A673 (cell line): Measurements from ENCODE around the gene CERS2. TPM values are rescaled to one million over a fixed set of nuclear protein-coding genes. Genes with fewer than 3 reads are reported as not detected.

Source experiments
- BruUV-seq: library from RNA; stranded (reverse); fragments of 400-500 nt; replicated peaks from 2 replicates; lab custom pipeline; 2021; lab: Mats Ljungman, UMichigan
- CTCF ChIA-PET: fragments of 300-600 bp; sonication (Branson Sonifier 250); formaldehyde crosslinking; loops from one replicate; lab custom pipeline; 2022; ENCODE audit warnings: antibody characterized with exemption; lab: Charles Lee
- POLR2A ChIA-PET: fragments of 300-600 bp; sonication (Branson Sonifier 250); formaldehyde crosslinking; loops from one replicate; lab custom pipeline; 2022; ENCODE audit warnings: antibody characterized with exemption; ENCODE audit not compliant: low non-redundant PET; lab: Charles Lee
- DNase-seq: peaks from one replicate; pipeline ENCODE4 v3.0.0-alpha.2; 2015; ENCODE audit warnings: low spot score
- H3K27ac ChIP-seq: fragments of 200-600 bp; sonication (generic); 2 replicates; pipeline ENCODE4 v1.5.1; 2016; ENCODE audit warnings: mixed run types, low read depth, mild to moderate bottlenecking, mixed read lengths, antibody characterized with exemption, low read length; ENCODE audit not compliant: poor library complexity, severe bottlenecking
- H3K27me3 ChIP-seq: fragments of 200-600 bp; sonication (generic); replicated peaks from 2 replicates; pipeline ENCODE4 v1.6.1; 2017; ENCODE audit warnings: mixed run types, low read depth, mild to moderate bottlenecking, mixed read lengths, antibody characterized with exemption, low read length; ENCODE audit not compliant: insufficient read depth, poor library complexity
- H3K36me3 ChIP-seq: fragments of 200-600 bp; sonication (generic); 2 replicates; pipeline ENCODE4 v1.6.1; 2016; ENCODE audit warnings: mixed run types, mild to moderate bottlenecking, mixed read lengths, antibody characterized with exemption, low read length; ENCODE audit not compliant: insufficient read depth, poor library complexity, severe bottlenecking
- H3K4me1 ChIP-seq: fragments of 200-600 bp; sonication (generic); 2 replicates; pipeline ENCODE4 v1.6.1; 2017; ENCODE audit warnings: mixed run types, mild to moderate bottlenecking, mixed read lengths, antibody characterized with exemption, low read length; ENCODE audit not compliant: insufficient read depth, poor library complexity, severe bottlenecking
- H3K4me3 ChIP-seq: fragments of 200-600 bp; sonication (generic); 2 replicates; pipeline ENCODE4 v1.5.1; 2016; ENCODE audit warnings: low read depth, mixed run types, mild to moderate bottlenecking, mixed read lengths, low read length; ENCODE audit not compliant: poor library complexity, severe bottlenecking
- H3K9me3 ChIP-seq: fragments of 200-600 bp; sonication (generic); 2 replicates; pipeline ENCODE4 v1.6.1; 2016; ENCODE audit warnings: mixed run types, low read depth, mild to moderate bottlenecking, mixed read lengths, antibody characterized with exemption, low read length; ENCODE audit not compliant: poor library complexity, severe bottlenecking
- EZH2 ChIP-seq: fragments of 200-600 bp; sonication (generic); IDR thresholded peaks from 2 replicates; pipeline ENCODE4 v1.6.1; 2017; ENCODE audit warnings: borderline replicate concordance, low read depth, mild to moderate bottlenecking, mixed read lengths, antibody characterized with exemption, low read length; ENCODE audit not compliant: poor library complexity, severe bottlenecking
- intact Hi-C: fragments of 100-400 bp; cut with micrococcal nuclease; formaldehyde crosslinking; loops from one replicate; pipeline ENCODE4 v1.10.0; 2022; ENCODE audit not compliant: unreplicated experiment
- total RNA-seq: library from RNA; stranded (reverse); gene quantifications from 2 replicates; pipeline ENCODE4 v1.2.3, GENCODE V29; 2021
- TF ChIP-seq, protein P1 (sequence below): fragments of 300-800, 200-600 bp; sonication (generic); conservative IDR thresholded peaks from 2 replicates; pipeline ENCODE4 v1.5.1; 2017; ENCODE audit warnings: low read depth, mild to moderate bottlenecking, antibody characterized with exemption, low read length, moderate library complexity, mixed read lengths

The CERS2 gene
- total RNA-seq, 1 experiment from 2014 or later: 239 TPM

DNA sequence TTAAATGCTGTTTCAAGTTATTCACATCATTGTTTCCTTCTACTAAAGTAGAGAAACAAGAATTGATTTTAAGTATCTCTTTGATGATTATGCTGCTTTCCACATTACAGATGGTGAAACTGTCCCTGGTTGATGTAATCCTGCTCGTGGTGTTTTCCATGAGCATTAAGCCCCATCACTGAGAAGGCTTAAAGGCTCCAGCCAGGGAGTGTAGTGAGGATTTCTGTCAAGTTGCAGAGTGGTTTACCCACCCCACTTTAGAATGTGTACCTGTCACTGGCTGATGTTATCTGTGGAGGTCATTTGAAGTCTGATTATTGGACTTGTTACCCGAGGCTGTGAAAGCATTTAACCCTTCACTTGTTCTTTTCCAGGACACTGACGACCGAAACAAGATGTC is 12.9 kb downstream of the CERS2 start:
- Histone ChIP-seq H3K4me1 (no peaks in the 10 kb centered on the region), H3K9me3 (no peaks in the 10 kb centered on the region), H3K27ac (no peak overlapping the region), H3K36me3 (peaks cover 85% of the 10 kb centered on the region), H3K4me3 (no peak overlapping the region), H3K27me3 (no peaks in the 10 kb centered on the region)
- ChIA-PET POLR2A (no interaction called here), CTCF (no interaction called here)
- intact Hi-C loops: no loop called here
- BruUV-seq: no TSS peak
- TF ChIP-seq, protein P1, sequence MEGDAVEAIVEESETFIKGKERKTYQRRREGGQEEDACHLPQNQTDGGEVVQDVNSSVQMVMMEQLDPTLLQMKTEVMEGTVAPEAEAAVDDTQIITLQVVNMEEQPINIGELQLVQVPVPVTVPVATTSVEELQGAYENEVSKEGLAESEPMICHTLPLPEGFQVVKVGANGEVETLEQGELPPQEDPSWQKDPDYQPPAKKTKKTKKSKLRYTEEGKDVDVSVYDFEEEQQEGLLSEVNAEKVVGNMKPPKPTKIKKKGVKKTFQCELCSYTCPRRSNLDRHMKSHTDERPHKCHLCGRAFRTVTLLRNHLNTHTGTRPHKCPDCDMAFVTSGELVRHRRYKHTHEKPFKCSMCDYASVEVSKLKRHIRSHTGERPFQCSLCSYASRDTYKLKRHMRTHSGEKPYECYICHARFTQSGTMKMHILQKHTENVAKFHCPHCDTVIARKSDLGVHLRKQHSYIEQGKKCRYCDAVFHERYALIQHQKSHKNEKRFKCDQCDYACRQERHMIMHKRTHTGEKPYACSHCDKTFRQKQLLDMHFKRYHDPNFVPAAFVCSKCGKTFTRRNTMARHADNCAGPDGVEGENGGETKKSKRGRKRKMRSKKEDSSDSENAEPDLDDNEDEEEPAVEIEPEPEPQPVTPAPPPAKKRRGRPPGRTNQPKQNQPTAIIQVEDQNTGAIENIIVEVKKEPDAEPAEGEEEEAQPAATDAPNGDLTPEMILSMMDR: no peak
- no peak for TF ChIP-seq EZH2
- no peak for DNase-seq

DNA sequence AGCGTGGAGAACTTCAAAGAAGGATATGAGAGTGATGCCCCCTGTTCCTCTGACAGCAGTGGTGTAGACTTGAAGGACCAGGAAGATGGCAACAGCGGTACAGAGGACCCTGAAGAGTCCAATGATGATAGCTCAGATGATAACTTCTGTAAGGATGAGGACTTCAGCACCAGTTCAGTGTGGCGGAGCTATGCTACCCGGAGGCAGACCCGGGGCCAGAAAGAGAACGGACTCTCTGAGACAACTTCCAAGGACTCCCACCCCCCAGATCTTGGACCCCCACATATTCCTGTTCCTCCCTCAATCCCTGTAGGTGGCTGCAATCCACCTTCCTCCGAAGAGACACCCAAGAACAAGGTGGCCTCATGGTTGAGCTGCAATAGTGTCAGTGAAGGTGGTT is 14.0 kb downstream of the CERS2 start:
- TSS peak; percentile 26 for BruUV-seq
- Histone ChIP-seq H3K4me3 (no peak overlapping the region), H3K27ac (no peak overlapping the region), H3K27me3 (no peaks in the 10 kb centered on the region), H3K36me3 (peaks cover 75% of the 10 kb centered on the region), H3K9me3 (no peaks in the 10 kb centered on the region), H3K4me1 (no peaks in the 10 kb centered on the region)
- TF ChIP-seq EZH2: no peak
- TF ChIP-seq, protein P1: no peak
- DNase-seq: no peak
- ChIA-PET CTCF (no interaction called here), POLR2A (no interaction called here)
- intact Hi-C loops: no loop called here

DNA sequence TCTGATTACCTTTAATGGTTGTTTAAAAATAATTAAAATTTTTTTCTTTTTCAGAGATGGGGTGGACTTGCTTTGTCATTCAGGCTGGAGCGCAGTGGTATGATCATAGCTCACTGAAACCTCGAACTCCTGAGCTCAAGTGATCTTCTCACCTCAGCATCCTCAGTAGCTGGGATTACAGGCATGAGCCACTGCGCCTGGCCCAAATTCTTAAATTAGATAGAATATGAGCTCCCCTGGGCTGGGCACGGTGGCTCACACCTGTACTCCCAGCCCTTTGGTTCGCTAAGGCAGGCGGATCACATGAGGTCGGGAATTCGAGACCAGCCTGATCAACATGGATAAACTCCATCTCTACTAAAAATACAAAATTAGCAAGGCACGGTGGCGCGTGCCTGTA is 17.0 kb downstream of the CERS2 start:
- Histone ChIP-seq H3K4me1 (no peaks in the 10 kb centered on the region), H3K4me3 (no peak overlapping the region), H3K36me3 (peaks cover 67% of the 10 kb centered on the region), H3K27me3 (no peaks in the 10 kb centered on the region), H3K27ac (no peak overlapping the region), H3K9me3 (no peaks in the 10 kb centered on the region)
- ChIA-PET CTCF (no interaction called here), POLR2A (interaction anchor here (0.7 kb wide), 1 partner anchor 583 kb away, joined by 15 read pairs; no protein-coding TSS in a partner anchor)
- intact Hi-C loops: no loop called here
- DNase-seq: no peak
- no peak for TF ChIP-seq EZH2
- TF ChIP-seq, protein P1: no peak
- no TSS peak for BruUV-seq
